Measurements from ENCODE around the gene CYTH1.

DNA sequence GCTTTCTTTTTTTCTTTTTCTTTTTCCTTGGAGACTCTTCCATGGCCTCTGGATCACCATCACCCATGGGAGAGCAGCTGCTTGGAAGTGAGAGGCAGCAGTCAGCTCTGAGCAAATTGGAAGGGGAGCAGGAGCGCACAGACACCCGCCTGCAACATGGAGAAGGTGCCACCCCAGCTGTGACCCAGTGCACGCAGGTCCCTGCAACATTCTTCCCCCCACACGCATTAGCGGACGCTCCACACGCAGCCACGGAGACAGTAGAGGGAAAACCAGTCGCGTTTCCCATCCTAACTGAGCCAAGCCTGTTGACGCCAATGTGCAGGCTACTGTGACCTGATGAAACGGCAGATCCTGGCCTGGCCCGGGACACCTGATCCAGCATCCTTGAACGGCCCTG lies 20.4 kb upstream of the CYTH1 start:
- TF ChIP-seq SP1 (IDR thresholded peaks at IDR 0.05) = no peak
- TF ChIP-seq, protein P1, sequence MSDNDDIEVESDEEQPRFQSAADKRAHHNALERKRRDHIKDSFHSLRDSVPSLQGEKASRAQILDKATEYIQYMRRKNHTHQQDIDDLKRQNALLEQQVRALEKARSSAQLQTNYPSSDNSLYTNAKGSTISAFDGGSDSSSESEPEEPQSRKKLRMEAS (IDR thresholded peaks at IDR 0.05) = no peak
- TF ChIP-seq, protein P2, sequence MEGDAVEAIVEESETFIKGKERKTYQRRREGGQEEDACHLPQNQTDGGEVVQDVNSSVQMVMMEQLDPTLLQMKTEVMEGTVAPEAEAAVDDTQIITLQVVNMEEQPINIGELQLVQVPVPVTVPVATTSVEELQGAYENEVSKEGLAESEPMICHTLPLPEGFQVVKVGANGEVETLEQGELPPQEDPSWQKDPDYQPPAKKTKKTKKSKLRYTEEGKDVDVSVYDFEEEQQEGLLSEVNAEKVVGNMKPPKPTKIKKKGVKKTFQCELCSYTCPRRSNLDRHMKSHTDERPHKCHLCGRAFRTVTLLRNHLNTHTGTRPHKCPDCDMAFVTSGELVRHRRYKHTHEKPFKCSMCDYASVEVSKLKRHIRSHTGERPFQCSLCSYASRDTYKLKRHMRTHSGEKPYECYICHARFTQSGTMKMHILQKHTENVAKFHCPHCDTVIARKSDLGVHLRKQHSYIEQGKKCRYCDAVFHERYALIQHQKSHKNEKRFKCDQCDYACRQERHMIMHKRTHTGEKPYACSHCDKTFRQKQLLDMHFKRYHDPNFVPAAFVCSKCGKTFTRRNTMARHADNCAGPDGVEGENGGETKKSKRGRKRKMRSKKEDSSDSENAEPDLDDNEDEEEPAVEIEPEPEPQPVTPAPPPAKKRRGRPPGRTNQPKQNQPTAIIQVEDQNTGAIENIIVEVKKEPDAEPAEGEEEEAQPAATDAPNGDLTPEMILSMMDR (IDR thresholded peaks at IDR 0.05; ENCODE audit: low read depth, low read length, missing input control) = no peak
- no peak for TF ChIP-seq YY1 (IDR thresholded peaks at IDR 0.05)
- no peak for TF ChIP-seq EGR1 (IDR thresholded peaks at IDR 0.05; ENCODE audit: low read depth in 2 of 2)
- TF ChIP-seq GABPA (IDR thresholded peaks at IDR 0.05 in 1 of 2, conservative IDR thresholded peaks at IDR 0.05 in 1 of 2) = no peak
